Suprapubic skin (tissue), 4 donors: ENCODE measurements around the gene PDCD10.

ENCODE experiments used
- EP300 ChIP-seq: sonication (generic); formaldehyde crosslinking; IDR thresholded peaks from one replicate; pipeline ENCODE4 v1.6.1; 2017; ENCODE audit warnings: antibody characterized with exemption
- POLR2A ChIP-seq, 2 donors: fragments of 450-650 bp; IDR thresholded peaks; one replicate each; pipeline ENCODE4 v1.6.1; 2017; ENCODE audit warnings: antibody characterized with exemption in 2 of 2, mild to moderate bottlenecking in 2 of 2, moderate library complexity in 2 of 2
- POLR2AphosphoS5 ChIP-seq, 3 donors: sonication (generic); formaldehyde crosslinking; IDR thresholded peaks; one replicate each; pipeline ENCODE4 v1.6.1; 2017; ENCODE audit warnings: antibody characterized with exemption in 3 of 3
- TF ChIP-seq, protein P1 (sequence below), 2 donors: fragments of 200-600 bp in 1 of 2; fragments of 450-650 bp in 1 of 2; sonication (generic) in 1 of 2; IDR thresholded peaks; one replicate each; pipeline ENCODE4 v1.5.1; 2016 to 2019; ENCODE audit warnings: antibody characterized with exemption in 2 of 2, mild to moderate bottlenecking in 1 of 2, moderate library complexity in 1 of 2

DNA sequence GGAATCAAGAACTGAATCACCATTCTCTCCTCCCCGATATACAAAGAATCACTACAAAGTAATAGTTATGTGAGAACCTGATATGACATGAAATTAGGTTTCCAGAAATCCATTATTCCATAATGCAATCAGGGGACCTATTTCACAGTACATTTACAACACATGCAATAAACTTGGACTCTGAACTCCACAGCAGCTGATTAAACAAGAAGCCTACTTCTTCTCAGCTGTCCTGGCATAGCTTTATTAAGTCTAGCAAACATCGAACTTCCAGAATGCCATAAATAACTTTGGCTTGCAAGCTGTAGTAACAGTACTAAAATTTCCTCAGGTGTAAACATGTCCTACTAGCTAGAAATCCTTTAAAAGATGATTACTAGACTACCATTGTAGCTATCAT, 17.8 kb downstream of the PDCD10 start:
- TF ChIP-seq, protein P1, sequence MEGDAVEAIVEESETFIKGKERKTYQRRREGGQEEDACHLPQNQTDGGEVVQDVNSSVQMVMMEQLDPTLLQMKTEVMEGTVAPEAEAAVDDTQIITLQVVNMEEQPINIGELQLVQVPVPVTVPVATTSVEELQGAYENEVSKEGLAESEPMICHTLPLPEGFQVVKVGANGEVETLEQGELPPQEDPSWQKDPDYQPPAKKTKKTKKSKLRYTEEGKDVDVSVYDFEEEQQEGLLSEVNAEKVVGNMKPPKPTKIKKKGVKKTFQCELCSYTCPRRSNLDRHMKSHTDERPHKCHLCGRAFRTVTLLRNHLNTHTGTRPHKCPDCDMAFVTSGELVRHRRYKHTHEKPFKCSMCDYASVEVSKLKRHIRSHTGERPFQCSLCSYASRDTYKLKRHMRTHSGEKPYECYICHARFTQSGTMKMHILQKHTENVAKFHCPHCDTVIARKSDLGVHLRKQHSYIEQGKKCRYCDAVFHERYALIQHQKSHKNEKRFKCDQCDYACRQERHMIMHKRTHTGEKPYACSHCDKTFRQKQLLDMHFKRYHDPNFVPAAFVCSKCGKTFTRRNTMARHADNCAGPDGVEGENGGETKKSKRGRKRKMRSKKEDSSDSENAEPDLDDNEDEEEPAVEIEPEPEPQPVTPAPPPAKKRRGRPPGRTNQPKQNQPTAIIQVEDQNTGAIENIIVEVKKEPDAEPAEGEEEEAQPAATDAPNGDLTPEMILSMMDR (IDR thresholded peaks at IDR 0.05) = no peak
- TF ChIP-seq POLR2A (IDR thresholded peaks at IDR 0.05) = no peak
- TF ChIP-seq POLR2AphosphoS5 (IDR thresholded peaks at IDR 0.05) = no peak
- TF ChIP-seq EP300 = no peak
